Erythroblast (primary cell): ENCODE data around the gene DOCK4.

ENCODE experiments used
- GATA1 ChIP-seq: IDR thresholded peaks from 2 replicates; pipeline ENCODE4 v1.6.1; 2011; ENCODE audit warnings: low read depth, mild to moderate bottlenecking, control low read depth, low read length, moderate library complexity
- POLR2A ChIP-seq: IDR thresholded peaks from 2 replicates; pipeline ENCODE4 v1.6.1; 2011; ENCODE audit warnings: mild to moderate bottlenecking, low read length

- TF ChIP-seq POLR2A (no peak), GATA1 (no peak)
Observed at GRCh38 chr7:112115880-112116279, 90.3 kb downstream of the DOCK4 start.
